Activated gamma-delta T cell treated with anti-CD3 and anti-CD28 coated beads, Interleukin-2, amount 50 U/mL, for 16 hours (primary cell): ENCODE results near the gene FGF2.
"Not testable (repeated sequence)": the region's sequence is repeated elsewhere in the genome, so short reads cannot be mapped to it uniquely, and the experiment has no call there.

Experiments
- DNase-seq: peaks from one replicate; pipeline ENCODE4 v3.0.0-alpha.2; 2020; ENCODE audit warnings: low read depth

FGF2 gene

GRCh38 chr4:122847931-122848330 is 21.3 kb downstream of the FGF2 start:
- DNase-seq, result no peak

GRCh38 chr4:122849789-122850188 is 23.2 kb downstream of the FGF2 start:
- not testable (repeated sequence) for DNase-seq

GRCh38 chr4:122851568-122851967 is 24.9 kb downstream of the FGF2 start:
- no peak for DNase-seq

- DNase-seq, result no peak
Observed at GRCh38 chr4:122854447-122855352, 28.1 kb downstream of the FGF2 start.

GRCh38 chr4:122855353-122855890 is 28.8 kb downstream of the FGF2 start:
- DNase-seq, result no peak

GRCh38 chr4:122857160-122857559 is 30.5 kb downstream of the FGF2 start:
- no peak for DNase-seq

- DNase-seq, result no peak
Observed at GRCh38 chr4:122858705-122859104, 32.1 kb downstream of the FGF2 start.

- DNase-seq, result no peak
Observed at GRCh38 chr4:122861172-122861943, 34.7 kb downstream of the FGF2 start.

- DNase-seq, result no peak
Observed at GRCh38 chr4:122863639-122864038, 37.0 kb downstream of the FGF2 start.

- DNase-seq, result no peak
Observed at GRCh38 chr4:122865425-122865824, 38.8 kb downstream of the FGF2 start.

- not testable (repeated sequence) for DNase-seq
Observed at GRCh38 chr4:122868235-122868634, 41.6 kb downstream of the FGF2 start.

- no peak for DNase-seq
Observed at GRCh38 chr4:122873146-122873545, 46.5 kb downstream of the FGF2 start.

- DNase-seq, result no peak
Observed at GRCh38 chr4:122873821-122874593, 47.4 kb downstream of the FGF2 start.

- no peak for DNase-seq
Observed at GRCh38 chr4:122875949-122876348, 49.3 kb downstream of the FGF2 start.

- no peak for DNase-seq
Observed at GRCh38 chr4:122876456-122876855, 49.8 kb downstream of the FGF2 start.

GRCh38 chr4:122879001-122879400 is 52.4 kb downstream of the FGF2 start:
- no peak for DNase-seq

- DNase-seq, result no peak
Observed at GRCh38 chr4:122882857-122883735, 56.5 kb downstream of the FGF2 start.

GRCh38 chr4:122884499-122884898 is 57.9 kb downstream of the FGF2 start:
- no peak for DNase-seq

GRCh38 chr4:122889726-122890125 is 63.1 kb downstream of the FGF2 start:
- DNase-seq, result no peak

- DNase-seq, result no peak
Observed at GRCh38 chr4:122890147-122890795, 63.6 kb downstream of the FGF2 start.

GRCh38 chr4:122894827-122895226 is 68.2 kb downstream of the FGF2 start:
- no peak for DNase-seq
